Measurements from ENCODE around the gene ZC3H4.

ZC3H4 gene

DNA sequence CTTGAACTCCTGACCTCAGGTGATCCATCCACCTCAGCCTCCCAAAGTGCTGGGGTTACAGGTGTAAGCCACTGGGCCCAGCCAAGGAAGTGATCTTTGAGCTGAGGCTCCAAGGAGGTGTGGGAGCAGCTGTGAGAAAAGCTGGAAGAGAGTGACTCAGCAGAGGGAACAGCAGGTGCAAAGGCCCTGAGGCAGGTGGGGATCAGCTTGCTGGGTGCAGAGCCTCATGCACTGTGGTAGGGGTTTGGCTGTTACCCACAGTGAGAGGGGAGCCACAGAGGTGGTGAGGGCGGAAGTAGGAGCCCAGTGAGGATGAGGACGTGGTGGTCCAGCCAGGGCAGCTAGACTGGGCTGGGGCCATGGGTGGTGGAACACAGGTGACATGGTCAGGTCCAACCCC lies 87.4 kb downstream of the ZC3H4 start:
- no peak for TF ChIP-seq CTCF (IDR thresholded peaks at IDR 0.05; ENCODE audit: insufficient read depth, missing control alignments)

DNA sequence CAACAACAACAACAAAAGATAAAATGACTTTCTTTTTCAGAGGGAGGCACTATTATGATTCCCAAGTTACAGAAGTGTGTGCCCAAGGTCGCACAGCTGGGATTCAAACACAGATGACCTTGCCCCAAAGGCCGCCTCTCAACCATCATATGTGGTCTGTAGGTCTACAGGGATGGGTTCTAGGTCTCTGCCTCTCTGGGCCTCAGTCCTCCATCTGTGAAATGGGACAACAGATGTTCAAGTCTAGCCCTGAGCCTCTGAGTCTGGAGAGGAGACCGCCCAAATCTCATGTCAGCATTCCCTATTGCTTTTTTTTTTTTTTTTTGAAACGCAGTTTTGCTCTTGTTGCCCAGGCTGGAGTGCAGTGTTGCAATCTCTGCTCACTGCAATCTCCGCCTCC lies 89.1 kb downstream of the ZC3H4 start:
- TF ChIP-seq CTCF (IDR thresholded peaks at IDR 0.05; ENCODE audit: insufficient read depth, missing control alignments), result no peak
- DNase-seq (ENCODE audit: insufficient read length, low spot score) (no peak), FAIRE-seq (no peak)

More for the DNA sequence above, 87.4 kb downstream of the ZC3H4 start:
- FAIRE-seq, result no peak
- no peak for DNase-seq (ENCODE audit: insufficient read length, low spot score)

- DNase-seq (ENCODE audit: insufficient read length, low spot score) (no peak), FAIRE-seq (no peak)
- no peak for TF ChIP-seq CTCF (IDR thresholded peaks at IDR 0.05; ENCODE audit: insufficient read depth, missing control alignments)
These were observed 90.2 kb downstream of the ZC3H4 start for GRCh38 chr19:47023448-47023794.

GRCh38 chr19:47022541-47023447 lies 90.8 kb downstream of the ZC3H4 start:
- no peak for TF ChIP-seq CTCF (IDR thresholded peaks at IDR 0.05; ENCODE audit: insufficient read depth, missing control alignments)
- peak; percentile 67 for DNase-seq (ENCODE audit: insufficient read length, low spot score)
- FAIRE-seq, result no peak

DNA sequence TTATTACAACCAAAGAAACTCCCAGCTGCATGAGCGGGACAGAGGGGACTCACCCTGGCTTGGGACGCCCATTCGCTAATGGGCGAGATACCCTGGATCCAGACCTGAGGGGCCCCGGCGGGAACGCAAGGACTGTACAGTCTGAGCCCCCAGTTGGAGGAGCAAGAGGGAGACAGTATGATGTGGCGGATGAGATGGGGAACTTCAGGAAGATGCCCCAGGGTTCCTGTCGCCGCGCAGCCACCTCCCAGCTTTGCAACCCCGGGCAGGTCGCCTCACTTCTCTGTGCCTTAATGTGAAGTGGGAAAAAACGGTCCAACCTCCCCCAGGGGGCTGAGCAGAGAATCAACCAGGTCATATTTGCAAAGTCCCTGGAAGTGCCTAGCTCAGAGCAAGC lies 91.4 kb downstream of the ZC3H4 start:
- TF ChIP-seq CTCF (IDR thresholded peaks at IDR 0.05; ENCODE audit: insufficient read depth, missing control alignments), result no peak
- FAIRE-seq (no peak), DNase-seq (ENCODE audit: insufficient read length, low spot score) (no peak)

GRCh38 chr19:47021536-47022139 lies 91.9 kb downstream of the ZC3H4 start:
- TF ChIP-seq CTCF (IDR thresholded peaks at IDR 0.05; ENCODE audit: insufficient read depth, missing control alignments), result no peak
- FAIRE-seq (no peak), DNase-seq (ENCODE audit: insufficient read length, low spot score) (no peak)

DNA sequence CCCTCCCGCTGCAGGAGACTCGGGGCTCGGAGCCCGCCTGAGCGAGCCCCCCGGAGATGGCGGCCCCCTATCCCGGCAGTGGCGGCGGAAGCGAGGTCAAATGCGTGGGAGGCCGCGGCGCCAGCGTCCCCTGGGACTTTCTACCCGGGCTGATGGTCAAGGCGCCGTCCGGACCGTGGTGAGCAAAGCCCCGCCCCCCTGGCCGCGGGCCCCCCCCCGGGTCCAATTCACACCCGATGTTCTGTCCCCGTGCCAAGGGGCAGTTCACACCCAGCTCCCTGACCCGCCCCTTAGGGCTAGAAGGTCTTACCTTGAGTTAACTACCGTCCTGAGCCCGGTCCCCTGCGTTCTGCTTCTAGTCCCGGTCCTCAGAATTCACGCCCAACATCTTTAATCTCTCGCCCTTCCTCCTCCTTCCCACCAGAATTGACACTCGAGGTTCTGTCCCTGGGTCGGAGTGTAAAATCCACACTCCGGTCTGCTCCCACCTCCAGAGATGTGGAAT lies 92.5 kb downstream of the ZC3H4 start:
- FAIRE-seq, result no peak
- DNase-seq (ENCODE audit: insufficient read length, low spot score), result no peak
- no peak for TF ChIP-seq CTCF (IDR thresholded peaks at IDR 0.05; ENCODE audit: insufficient read depth, missing control alignments)
